ENCODE measurements around the gene MEIOC.
"Not testable (repeated sequence)": the region's sequence is repeated elsewhere in the genome, so short reads cannot be mapped to it uniquely, and the experiment has no call there.

The MEIOC gene

DNA sequence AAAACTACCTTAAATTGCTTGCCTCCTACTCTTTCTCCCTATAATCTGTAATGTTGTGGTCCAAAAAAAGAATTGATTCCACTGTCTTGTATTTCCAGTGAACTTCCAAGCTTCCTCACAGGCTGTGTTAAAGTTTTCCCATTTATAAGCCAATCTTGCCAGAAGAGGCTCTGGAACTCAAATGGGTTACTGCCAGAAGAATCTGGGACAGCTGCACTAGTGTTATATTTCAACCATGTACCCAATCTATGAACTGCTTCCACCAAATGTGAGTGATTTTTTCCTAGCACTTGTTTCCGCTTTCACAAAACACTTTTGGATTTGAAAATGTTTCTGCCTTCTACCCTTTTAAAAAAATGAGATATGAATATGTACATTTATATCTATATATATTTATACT is 31.5 kb downstream of the MEIOC start:
- H3K9me3 ChIP-seq (ENCODE audit: low read length): no peaks in the 10 kb centered on the region
- H3K27ac ChIP-seq (ENCODE audit: low read depth, low read length): no peak overlapping the region
- H3K4me1 ChIP-seq (ENCODE audit: insufficient read depth, low read length): peaks cover 15% of the 10 kb centered on the region
- H3K4me3 ChIP-seq (ENCODE audit: low read depth in 1 of 2, low read length in 2 of 2): no peak overlapping the region
- no peak overlapping the region for H3K9ac ChIP-seq (ENCODE audit: low read length)
- peaks cover 15% of the 10 kb centered on the region for H3K36me3 ChIP-seq (ENCODE audit: insufficient read depth, low read length)
- no peaks in the 10 kb centered on the region for H3K27me3 ChIP-seq (ENCODE audit: control insufficient read depth in 1 of 2, insufficient read depth in 2 of 2, low read length in 2 of 2)

DNA sequence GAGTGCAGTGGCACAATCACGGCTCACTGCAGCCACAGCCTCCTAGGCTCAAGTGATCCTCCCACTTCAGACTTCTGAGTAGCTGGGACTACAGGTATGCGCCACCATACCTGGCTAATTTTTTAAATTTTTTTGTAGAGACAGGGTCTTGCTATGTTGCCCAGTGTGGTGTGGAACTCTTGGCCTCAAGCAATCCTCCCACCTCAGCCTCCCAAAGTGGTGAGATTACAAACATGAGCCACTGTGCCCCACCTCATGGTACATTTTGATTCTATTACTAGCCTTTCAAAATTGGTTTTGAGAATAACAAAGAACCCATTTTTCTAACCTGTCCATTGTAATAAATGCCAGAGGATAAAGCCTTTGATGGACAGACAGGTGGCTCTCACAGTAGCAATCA is 31.9 kb downstream of the MEIOC start:
- peaks cover 12% of the 10 kb centered on the region for H3K36me3 ChIP-seq (ENCODE audit: insufficient read depth, low read length)
- no peak overlapping the region for H3K9ac ChIP-seq (ENCODE audit: low read length)
- no peaks in the 10 kb centered on the region for H3K9me3 ChIP-seq (ENCODE audit: low read length)
- peak overlapping the region; percentile 1 for H3K27ac ChIP-seq (ENCODE audit: low read depth, low read length)
- no peaks in the 10 kb centered on the region for H3K27me3 ChIP-seq (ENCODE audit: control insufficient read depth in 1 of 2, insufficient read depth in 2 of 2, low read length in 2 of 2)
- peaks cover 15% of the 10 kb centered on the region for H3K4me1 ChIP-seq (ENCODE audit: insufficient read depth, low read length)
- H3K4me3 ChIP-seq (ENCODE audit: low read depth in 1 of 2, low read length in 2 of 2): no peak overlapping the region

DNA sequence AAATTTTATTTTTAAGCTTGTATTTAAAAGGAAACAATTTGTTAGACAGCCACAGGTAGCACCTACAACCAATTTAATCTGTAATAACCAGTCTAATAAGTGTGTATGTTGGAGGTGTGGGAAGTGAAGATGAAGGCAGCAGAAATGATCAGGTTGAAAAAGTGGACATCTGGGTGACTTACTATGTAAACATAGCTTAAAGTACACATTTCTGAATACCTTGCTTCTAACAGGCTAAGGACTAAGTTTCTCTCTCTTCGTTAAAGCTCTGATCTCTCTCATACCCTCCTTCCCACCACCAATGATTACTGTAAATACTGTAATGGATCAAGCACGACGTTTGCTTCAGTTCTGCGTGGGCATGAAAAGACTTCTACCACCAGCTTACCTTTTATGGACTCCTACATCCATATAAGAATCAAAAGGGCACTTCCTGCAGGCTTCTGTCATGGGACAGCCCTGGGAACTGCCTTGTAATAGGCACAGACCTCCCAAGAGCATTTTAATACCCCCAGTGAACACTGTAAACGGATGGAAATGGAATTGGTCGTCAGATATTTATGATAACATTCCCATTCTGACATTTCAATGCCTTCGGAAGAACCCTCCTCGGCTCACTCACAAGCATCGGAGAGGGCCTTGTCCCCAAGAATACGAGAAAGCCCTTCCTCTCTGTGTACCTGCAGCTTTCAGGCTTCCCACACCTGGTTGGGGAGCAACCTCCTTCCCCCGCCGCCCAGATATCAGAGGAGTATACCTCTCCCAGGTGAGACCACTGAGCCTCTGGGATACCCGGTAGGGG is 32.6 kb downstream of the MEIOC start:
- Histone ChIP-seq H3K4me1 (ENCODE audit: insufficient read depth, low read length) (peaks cover 15% of the 10 kb centered on the region), H3K27me3 (ENCODE audit: control insufficient read depth in 1 of 2, insufficient read depth in 2 of 2, low read length in 2 of 2) (no peaks in the 10 kb centered on the region), H3K27ac (ENCODE audit: low read depth, low read length) (peak overlapping the region; percentile 79), H3K4me3 (ENCODE audit: low read depth in 1 of 2, low read length in 2 of 2) (peak overlapping the region; percentile 90 to 100), H3K9ac (ENCODE audit: low read length) (peak overlapping the region; percentile 96), H3K9me3 (ENCODE audit: low read length) (no peaks in the 10 kb centered on the region), H3K36me3 (ENCODE audit: insufficient read depth, low read length) (peaks cover 6% of the 10 kb centered on the region)

DNA sequence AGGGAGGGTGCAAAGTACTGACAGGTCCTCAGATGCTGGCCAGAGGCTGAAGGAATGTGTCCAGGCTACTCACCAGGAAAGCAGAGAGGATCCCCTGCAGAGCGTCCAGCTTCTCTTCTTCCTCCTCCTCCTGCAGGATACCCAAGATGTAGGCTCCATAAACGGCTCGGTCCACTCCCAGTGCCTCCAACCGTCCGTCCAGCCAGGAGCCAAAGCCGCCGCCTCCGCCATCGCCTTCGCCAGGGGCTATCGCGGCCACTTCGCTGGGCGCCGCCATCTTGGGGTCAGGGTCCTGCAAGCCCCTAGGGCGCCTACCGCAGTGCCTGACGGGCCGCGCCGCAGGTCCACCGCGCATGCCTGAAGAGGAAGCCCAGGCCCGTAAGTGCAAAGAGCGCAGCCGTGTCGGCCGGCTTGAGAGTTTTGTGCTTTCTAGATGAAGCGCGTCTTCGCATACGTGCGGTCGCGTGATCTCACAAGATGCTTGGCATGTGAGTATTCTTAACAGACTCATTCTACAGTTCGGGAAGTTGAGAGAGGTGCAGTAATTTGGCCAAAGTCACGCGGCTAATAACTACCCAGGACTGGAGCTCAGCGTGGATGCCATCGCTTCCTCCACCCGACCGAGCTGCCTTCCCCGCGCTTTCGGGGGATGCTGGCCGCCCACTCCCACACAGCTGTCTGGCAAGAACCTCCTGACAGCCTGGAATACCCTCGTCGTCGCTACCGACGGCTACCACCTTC is 33.4 kb downstream of the MEIOC start, which contains the start of gene CCDC43:
CCDC43 (minus strand) TSS at position 300 of the 741 bp plus-strand sequence; CDS start at position 277, 23 bp downstream.
- Histone ChIP-seq H3K9ac (ENCODE audit: low read length) (peak within 1 kb of the TSS; percentile 96), H3K4me1 (ENCODE audit: insufficient read depth, low read length) (peaks cover 15% of the 10 kb centered on the region), H3K9me3 (ENCODE audit: low read length) (no peaks in the 10 kb centered on the region), H3K27me3 (ENCODE audit: control insufficient read depth in 1 of 2, insufficient read depth in 2 of 2, low read length in 2 of 2) (no peaks in the 10 kb centered on the region), H3K27ac (ENCODE audit: low read depth, low read length) (peak within 1 kb of the TSS; percentile 79), H3K4me3 (ENCODE audit: low read depth in 1 of 2, low read length in 2 of 2) (peak within 1 kb of the TSS; percentile 90 to 100), H3K36me3 (ENCODE audit: insufficient read depth, low read length) (peaks cover 5% of the 10 kb centered on the region)

DNA sequence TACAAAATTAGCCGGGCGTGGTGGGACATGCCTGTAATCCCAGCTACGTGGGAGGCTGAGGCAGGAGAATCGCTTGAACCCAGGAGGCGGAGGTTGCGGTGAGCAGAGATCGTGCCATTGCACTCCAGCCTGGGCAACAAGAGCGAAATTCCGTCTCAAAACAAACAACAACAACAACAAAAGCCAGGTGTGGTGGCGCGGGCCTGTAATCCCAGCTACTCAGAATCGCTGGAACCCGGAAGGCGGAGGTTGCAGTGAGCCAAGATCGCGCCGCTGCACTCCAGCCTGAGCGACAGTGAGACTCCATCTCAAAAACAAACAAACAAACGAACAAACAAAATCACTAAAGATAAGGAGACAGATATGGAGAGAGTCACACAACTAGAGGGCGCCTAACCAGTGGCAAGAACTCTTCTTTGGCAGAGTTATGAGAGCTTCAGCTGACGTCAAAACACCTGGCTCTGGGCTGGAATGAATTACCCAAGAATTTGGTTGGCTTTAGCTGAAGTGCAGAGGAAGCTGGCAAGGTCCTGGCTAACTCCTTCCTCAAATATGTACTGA is 34.6 kb downstream of the MEIOC start:
- not testable (repeated sequence) for H3K9me3 ChIP-seq (ENCODE audit: low read length); H3K27me3 ChIP-seq (ENCODE audit: control insufficient read depth in 1 of 2, insufficient read depth in 2 of 2, low read length in 2 of 2); H3K9ac ChIP-seq (ENCODE audit: low read length); H3K27ac ChIP-seq (ENCODE audit: low read depth, low read length); H3K36me3 ChIP-seq (ENCODE audit: insufficient read depth, low read length); H3K4me3 ChIP-seq (ENCODE audit: low read depth in 1 of 2, low read length in 2 of 2)
- H3K4me1 ChIP-seq (ENCODE audit: insufficient read depth, low read length): peaks cover 15% of the 10 kb centered on the region

DNA sequence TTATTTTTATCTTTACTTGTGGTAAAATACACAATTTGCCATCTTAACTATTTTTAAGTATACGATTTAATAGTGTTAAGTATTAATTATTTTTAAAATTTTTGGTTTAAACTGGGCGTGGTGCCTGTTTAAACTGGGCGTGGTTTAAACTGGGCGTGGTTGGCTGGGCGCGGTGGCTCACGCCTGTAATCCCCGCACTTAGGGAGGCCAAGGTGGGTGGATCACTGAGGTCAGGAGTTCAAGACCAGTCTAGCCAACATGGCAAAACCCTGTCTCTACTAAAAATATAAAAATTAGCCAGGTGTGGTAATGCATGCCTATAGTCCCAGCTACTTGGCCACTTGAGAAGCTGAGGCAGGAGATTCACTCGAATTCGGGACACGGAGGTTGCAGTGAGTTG is 37.3 kb downstream of the MEIOC start:
- Histone ChIP-seq H3K36me3 (ENCODE audit: insufficient read depth, low read length) (no peaks in the 10 kb centered on the region), H3K9ac (ENCODE audit: low read length) (no peak overlapping the region), H3K4me1 (ENCODE audit: insufficient read depth, low read length) (peaks cover 9% of the 10 kb centered on the region), H3K4me3 (ENCODE audit: low read depth in 1 of 2, low read length in 2 of 2) (no peak overlapping the region), H3K27me3 (ENCODE audit: control insufficient read depth in 1 of 2, insufficient read depth in 2 of 2, low read length in 2 of 2) (no peaks in the 10 kb centered on the region), H3K9me3 (ENCODE audit: low read length) (no peaks in the 10 kb centered on the region), H3K27ac (ENCODE audit: low read depth, low read length) (no peak overlapping the region)

DNA sequence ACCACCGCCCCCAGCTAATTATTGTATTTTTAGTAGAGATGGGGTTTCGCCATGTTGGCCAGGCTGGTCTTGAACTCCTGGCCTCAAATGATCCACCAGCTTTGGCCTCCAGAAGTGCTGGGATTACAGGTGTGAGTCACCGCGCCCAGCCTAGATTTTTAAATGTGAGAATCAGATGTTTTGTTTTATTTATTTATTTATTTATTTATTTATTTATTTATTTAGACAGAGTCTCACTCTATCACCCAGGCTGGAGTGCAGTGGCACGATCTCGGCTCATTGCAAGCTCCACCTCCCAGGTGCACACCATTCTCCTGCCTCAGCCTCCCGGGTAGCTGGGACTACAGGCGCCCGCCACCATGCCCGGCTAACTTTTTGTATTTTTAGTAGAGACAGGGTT is 44.0 kb downstream of the MEIOC start:
- not testable (repeated sequence) for H3K9me3 ChIP-seq (ENCODE audit: low read length); H3K9ac ChIP-seq (ENCODE audit: low read length); H3K27me3 ChIP-seq (ENCODE audit: control insufficient read depth in 1 of 2, insufficient read depth in 2 of 2, low read length in 2 of 2); H3K36me3 ChIP-seq (ENCODE audit: insufficient read depth, low read length); H3K27ac ChIP-seq (ENCODE audit: low read depth, low read length); H3K4me1 ChIP-seq (ENCODE audit: insufficient read depth, low read length); H3K4me3 ChIP-seq (ENCODE audit: low read depth in 1 of 2, low read length in 2 of 2)

DNA sequence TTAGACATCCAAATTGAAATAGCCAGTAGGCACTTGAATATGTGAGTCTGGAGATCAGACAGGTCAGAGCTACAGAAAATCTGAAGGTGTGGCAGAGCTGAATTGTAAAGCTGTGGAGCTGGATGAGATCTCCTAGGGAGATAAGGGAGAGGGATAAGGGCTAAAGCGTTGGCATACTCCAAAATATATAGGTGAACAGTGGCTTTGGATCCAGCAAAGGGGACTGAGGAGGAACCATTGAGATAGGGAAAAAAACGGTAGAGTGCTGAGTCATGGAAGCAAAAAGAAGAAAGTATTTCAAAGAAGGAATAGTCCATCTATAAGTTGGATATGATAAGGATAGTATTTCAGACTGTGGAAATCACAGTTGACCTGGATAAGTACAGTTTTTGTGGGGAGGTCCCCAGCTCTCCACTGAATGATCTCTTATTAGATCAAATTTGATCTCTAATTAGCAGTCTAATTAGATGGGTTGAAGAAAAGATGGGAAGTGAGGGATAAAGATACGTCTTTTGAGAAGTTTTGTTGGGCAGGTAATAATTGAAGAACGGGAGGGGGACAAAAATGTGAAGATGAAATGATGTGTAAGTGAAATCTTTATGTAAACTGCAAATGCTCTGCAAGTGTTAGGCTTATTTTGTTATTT is 51.6 kb downstream of the MEIOC start:
- peak overlapping the region; percentile 34 to 82 for H3K4me3 ChIP-seq (ENCODE audit: low read depth in 1 of 2, low read length in 2 of 2)
- no peaks in the 10 kb centered on the region for H3K27me3 ChIP-seq (ENCODE audit: control insufficient read depth in 1 of 2, insufficient read depth in 2 of 2, low read length in 2 of 2)
- H3K9ac ChIP-seq (ENCODE audit: low read length): peak overlapping the region; percentile 22
- H3K4me1 ChIP-seq (ENCODE audit: insufficient read depth, low read length): no peaks in the 10 kb centered on the region
- H3K36me3 ChIP-seq (ENCODE audit: insufficient read depth, low read length): no peaks in the 10 kb centered on the region
- H3K27ac ChIP-seq (ENCODE audit: low read depth, low read length): peak overlapping the region; percentile 73
- no peaks in the 10 kb centered on the region for H3K9me3 ChIP-seq (ENCODE audit: low read length)

DNA sequence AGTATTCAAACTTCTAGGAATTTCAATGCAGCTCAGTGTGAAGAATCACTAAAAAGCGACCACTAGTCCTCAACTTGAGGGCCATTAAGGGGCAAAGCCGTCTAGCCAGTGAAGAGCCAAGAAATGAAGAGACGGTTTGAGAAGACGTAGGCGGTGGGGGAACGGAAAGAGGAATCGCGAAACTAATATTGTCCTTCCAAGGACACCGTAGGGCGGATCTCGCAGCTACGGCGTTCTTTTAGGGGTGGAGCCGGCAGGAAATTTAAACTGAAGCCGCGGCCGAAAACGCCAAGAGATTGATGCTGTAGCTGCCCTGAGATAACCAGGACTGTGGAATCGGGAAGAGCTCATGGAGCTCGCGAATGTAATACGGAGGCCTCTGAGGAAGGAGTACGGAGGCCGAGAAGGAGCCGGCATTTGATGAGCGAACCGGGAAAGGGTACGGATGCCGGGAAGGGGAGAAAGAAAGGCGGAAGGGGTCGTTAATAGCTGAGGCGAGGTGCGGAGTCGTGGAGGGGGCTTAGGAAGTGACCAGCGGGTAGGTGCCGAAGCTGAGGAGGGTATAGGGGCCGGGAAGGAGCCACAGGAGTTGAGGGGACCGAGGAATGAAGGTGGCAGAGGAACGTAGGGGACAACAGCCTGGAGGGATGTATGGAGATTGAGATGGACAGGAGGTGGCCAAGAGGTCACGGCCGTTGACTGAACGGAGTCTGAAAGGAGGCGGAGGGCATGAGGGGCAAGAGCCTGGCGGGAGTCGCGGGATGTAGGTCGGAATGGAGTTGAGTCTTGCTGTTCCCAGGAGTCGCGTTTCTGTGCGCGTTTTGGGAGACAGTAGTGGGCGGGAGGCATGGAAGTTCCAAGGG is 52.4 kb downstream of the MEIOC start, which contains the start of gene DBF4B:
DBF4B (plus strand) TSS at position 265 of the 863 bp plus-strand sequence; CDS start at position 421, 156 bp downstream.
- H3K27me3 ChIP-seq (ENCODE audit: control insufficient read depth in 1 of 2, insufficient read depth in 2 of 2, low read length in 2 of 2): no peaks in the 10 kb centered on the region
- H3K9ac ChIP-seq (ENCODE audit: low read length): peak within 1 kb of the TSS; percentile 77
- peak within 1 kb of the TSS; percentile 73 for H3K27ac ChIP-seq (ENCODE audit: low read depth, low read length)
- no peaks in the 10 kb centered on the region for H3K9me3 ChIP-seq (ENCODE audit: low read length)
- peak within 1 kb of the TSS; percentile 34 to 82 for H3K4me3 ChIP-seq (ENCODE audit: low read depth in 1 of 2, low read length in 2 of 2)
- no peaks in the 10 kb centered on the region for H3K4me1 ChIP-seq (ENCODE audit: insufficient read depth, low read length)
- H3K36me3 ChIP-seq (ENCODE audit: insufficient read depth, low read length): no peaks in the 10 kb centered on the region

DNA sequence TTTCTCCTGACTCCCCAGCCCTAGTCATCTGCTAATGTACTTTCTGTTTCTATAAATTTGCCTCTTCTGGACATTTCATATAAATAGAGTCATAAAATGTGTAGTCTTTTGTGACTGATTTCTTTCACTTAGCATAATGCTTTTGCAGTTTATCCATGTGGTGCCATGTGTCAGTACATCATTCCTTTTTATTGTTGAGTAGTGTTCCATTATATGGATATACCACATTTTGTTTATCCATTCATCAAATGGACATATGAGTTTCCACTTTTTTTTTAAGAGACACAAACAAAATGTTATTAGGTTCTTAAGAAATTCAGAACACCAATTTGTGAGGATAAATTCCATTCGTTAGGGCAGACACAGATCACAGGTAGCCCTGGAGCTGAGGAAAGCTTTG is 63.2 kb downstream of the MEIOC start:
- Histone ChIP-seq H3K9me3 (ENCODE audit: low read length) (no peaks in the 10 kb centered on the region), H3K4me1 (ENCODE audit: insufficient read depth, low read length) (no peaks in the 10 kb centered on the region), H3K36me3 (ENCODE audit: insufficient read depth, low read length) (peaks cover 6% of the 10 kb centered on the region), H3K4me3 (ENCODE audit: low read depth in 1 of 2, low read length in 2 of 2) (no peak overlapping the region), H3K9ac (ENCODE audit: low read length) (no peak overlapping the region), H3K27me3 (ENCODE audit: control insufficient read depth in 1 of 2, insufficient read depth in 2 of 2, low read length in 2 of 2) (no peaks in the 10 kb centered on the region), H3K27ac (ENCODE audit: low read depth, low read length) (no peak overlapping the region)

All from muscle layer of colon (tissue), 2 donors.